Umbilical cord (tissue), 2 donors: Measurements from ENCODE around the gene UBL5. TPM values are rescaled to one million over a fixed set of nuclear protein-coding genes. Genes with fewer than 3 reads are reported as not detected.
A peak's percentile ranks its signal among the peaks of the same experiment; 100 is the strongest.
"Not testable (repeated sequence)": the region's sequence is repeated elsewhere in the genome, so short reads cannot be mapped to it uniquely, and the experiment has no call there.

Experiments
- DNase-seq: peaks from one replicate; pipeline ENCODE4 v3.0.0-alpha.2; 2015; ENCODE audit warnings: low spot score
- total RNA-seq: library from RNA; depleted of rRNA; stranded (reverse); fragments of >200 nt; gene quantifications from one replicate; pipeline ENCODE4 v1.2.3, GENCODE V29; 2014; ENCODE audit warnings: low replicate concordance; ENCODE audit not compliant: insufficient read depth

Gene UBL5
- 115 TPM for total RNA-seq

- DNase-seq, result peak; percentile 94
Observed at GRCh38 chr19:9827289-9828238, at the start of gene UBL5. UBL5 (plus strand) TSS chr19:9827918; CDS start chr19:9828338, 420 bp downstream.

GRCh38 chr19:9782338-9782737 is 45.4 kb upstream of the UBL5 start:
- DNase-seq, result no peak

- not testable (repeated sequence) for DNase-seq
Observed at GRCh38 chr19:9784163-9784496, 43.6 kb upstream of the UBL5 start.

DNA sequence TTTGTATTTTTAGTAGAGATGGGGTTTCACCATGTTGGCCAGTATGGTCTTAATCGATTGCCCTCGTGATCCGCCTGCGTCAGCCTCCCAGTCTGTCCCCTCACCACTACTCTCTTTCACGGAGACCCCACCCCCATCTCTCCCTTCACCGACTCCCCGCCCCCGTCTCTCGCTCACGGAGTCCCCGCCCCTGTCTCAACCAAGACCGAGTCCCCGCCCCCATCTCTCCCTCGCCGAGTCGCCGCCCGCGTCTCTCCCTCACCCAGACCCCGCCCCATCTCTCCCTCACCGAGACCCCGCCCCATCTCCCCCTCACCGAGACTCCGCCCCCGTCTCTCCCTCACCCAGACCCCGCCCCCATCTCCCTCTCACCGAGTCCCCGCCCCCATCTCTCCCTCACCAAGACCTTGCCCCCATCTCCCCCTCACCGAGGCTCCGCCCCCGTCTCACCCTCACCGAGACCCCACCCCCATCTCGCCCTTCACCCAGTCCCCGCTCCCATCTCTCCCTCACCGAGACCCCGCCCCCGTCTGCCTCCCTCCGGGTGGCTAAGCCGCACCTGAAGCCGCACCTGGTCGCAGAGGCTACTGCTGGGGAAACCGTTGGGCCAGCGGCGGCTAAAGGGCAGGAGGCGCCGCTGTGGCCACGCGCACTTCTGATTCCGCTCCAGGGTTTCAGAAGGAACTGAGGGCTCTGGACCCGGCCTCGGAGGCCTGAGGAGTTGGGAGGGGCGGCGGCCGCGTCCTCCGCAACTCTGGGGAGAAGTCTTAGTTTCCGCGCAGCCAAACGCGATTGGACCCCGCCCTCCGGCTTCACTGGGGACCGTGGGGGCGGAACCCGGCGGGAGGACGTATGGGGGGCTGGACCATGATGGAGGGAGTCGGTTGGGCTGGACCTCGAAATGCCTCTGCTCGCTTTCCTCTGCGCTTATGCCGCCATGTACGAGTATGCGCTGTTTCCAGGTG is 42.1 kb upstream of the UBL5 start:
- DNase-seq, result peak; percentile 97

DNA sequence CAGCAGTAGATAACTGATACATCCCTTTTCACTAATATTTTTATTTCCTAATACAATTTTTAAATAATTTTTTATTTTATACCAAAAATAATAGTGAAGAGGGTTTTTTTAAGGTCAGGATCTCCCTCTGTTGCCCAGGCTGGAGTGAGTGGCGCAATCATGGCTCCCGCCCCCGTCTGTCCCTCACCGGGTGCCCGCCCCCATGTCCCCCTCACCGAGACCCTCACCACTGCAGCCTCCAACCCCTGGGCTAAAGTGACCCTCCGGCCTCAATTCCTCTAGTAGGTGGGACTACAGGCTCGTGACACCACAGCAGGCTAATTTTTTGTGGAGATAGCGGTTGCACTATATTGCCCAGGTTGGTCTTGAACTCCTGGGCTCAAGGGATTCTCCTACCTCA is 41.4 kb upstream of the UBL5 start:
- DNase-seq, result no peak

- no peak for DNase-seq
Observed at GRCh38 chr19:9786819-9787218, 40.9 kb upstream of the UBL5 start.

GRCh38 chr19:9788604-9789003 is 39.1 kb upstream of the UBL5 start:
- DNase-seq, result not testable (repeated sequence)

DNA sequence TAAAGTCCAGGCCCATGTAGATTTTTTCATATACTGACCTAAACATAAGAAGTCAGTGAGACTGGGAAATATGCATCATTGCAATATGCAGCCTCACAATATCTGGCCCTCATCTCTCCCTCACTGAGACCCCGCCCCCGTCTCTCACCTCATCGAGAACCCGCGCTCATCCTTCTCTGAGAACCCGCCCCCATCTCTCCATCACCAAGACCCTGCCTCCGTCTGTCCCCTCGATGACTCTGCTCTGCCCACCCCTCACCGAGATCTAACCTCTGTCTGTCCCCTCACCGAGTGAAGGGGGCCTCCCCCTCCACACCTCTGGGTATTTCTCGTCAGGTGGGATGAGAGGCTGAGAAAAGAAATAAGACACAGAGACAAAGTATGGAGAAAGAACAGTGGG is 38.7 kb upstream of the UBL5 start:
- no peak for DNase-seq

DNA sequence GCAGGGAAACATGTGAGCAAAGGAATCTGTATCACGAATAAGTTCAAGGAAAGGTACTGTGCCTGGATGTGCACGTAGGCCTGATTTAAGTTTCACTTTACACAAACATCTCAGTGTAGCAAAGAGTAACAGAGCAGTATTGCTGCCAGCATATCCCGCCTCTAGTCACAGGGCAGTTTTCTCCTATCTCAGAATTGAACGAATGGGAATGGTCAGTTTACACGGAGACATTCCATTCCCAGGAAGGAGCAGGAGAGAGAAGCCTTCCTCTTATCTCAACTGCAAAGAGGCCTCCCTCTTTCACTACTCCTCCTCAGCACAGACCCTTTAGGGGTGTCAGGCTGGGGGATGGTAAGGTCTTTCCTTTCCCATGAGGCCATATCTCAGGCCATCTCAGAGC is 38.1 kb upstream of the UBL5 start:
- peak; percentile 65 for DNase-seq

DNA sequence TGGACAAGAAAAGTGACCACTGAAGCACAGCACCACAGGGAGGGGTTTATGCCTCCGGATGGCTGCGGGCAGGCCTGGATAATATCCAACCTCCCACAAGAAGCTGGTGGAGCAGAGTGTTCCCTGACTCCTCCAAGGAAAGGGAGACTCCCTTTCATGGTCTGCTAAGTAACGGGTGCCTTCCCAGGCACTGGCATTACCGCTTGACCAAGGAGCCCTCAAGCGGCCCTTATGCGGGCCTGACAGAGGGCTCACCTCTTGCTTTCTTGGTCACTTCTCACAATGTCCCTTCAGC is 36.7 kb upstream of the UBL5 start:
- peak; percentile 40 for DNase-seq

GRCh38 chr19:9791552-9792205 is 36.0 kb upstream of the UBL5 start:
- no peak for DNase-seq

- DNase-seq, result peak; percentile 97
Observed at GRCh38 chr19:9792206-9793070, 35.3 kb upstream of the UBL5 start.

DNA sequence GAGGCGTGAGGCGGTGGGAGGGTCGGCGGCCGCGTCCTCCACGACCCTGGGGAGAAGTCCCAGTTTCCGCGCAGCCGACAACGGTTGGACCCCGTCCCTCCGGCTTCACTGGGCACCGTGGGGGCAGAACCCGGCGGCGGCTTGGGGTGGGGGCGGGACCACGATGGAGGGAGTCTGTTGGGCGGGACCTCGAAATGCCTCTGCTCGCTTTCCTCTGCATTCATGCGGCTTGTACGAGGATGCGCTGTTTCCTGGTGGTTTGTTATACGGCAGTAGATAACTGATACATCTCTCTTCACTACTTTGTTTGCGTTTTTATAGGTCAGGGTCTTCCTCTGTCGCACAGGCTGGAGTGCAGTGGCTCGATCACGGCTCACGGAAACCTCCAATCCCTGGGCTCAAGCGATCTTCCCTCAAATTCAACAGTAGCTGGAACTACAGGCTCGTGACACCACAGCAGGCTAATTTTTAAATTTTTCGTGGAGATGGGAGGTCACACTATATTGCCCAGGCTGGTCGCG is 34.6 kb upstream of the UBL5 start:
- peak; percentile 69 for DNase-seq

- DNase-seq, result peak; percentile 95
Observed at GRCh38 chr19:9796113-9796773, 31.5 kb upstream of the UBL5 start.

- DNase-seq, result no peak
Observed at GRCh38 chr19:9797871-9798270, 29.8 kb upstream of the UBL5 start.

DNA sequence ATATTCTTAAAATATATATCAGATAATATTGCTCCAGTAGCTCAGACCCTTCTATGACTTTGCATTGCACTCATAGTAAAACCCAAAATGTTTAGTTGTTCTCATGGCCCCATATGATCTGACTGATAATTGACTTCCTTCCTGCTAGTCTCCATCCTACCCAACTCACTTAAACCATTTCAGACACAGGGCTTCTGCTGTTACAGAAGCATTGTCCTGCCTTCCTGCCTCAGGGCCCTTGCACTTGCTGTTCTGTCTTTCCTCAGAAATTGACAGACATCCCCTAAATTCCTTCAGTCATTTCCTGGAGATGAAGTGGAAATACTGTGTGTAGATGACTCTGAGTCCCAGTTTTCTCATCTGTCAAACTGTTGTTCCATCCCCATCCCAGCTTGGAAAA is 28.6 kb upstream of the UBL5 start:
- no peak for DNase-seq

DNA sequence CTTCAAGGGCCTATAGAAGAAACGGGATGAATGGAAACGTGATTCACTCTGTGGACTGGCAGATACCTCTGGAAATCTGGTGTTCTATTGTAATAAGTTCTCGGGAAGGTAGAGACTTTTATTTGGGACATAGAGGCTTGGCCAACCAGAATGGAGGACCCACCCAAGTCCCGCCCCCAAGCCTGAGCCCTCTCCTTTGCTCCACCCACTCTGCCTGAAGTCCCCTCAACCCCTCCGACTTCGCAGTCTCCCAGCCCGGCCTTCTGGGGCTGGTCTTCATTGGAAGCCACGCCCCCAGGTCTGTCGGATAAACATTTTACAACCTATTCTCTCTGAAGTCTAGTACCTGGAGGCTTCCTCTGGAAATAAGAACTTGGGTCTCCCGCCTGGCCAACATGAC is 25.7 kb upstream of the UBL5 start:
- no peak for DNase-seq

- DNase-seq, result no peak
Observed at GRCh38 chr19:9806803-9807202, 20.9 kb upstream of the UBL5 start.

GRCh38 chr19:9808855-9809824 is 18.6 kb upstream of the UBL5 start:
- DNase-seq, result no peak
